HG02610 (cell line): ENCODE results near the gene MTAP.

Experiments
- ATAC-seq: cut with Tn5 transposase; IDR thresholded peaks from one replicate; pipeline ENCODE4 v1.9.1; 2021; ENCODE audit warnings: mild to moderate bottlenecking, moderate library complexity; ENCODE audit not compliant: unreplicated experiment

MTAP gene

GRCh38 chr9:21804331-21804730, 1.9 kb downstream of the MTAP start:
- no peak for ATAC-seq

- ATAC-seq = no peak
Measured at GRCh38 chr9:21804791-21805190, 2.4 kb downstream of the MTAP start.

GRCh38 chr9:21806644-21807043, 4.2 kb downstream of the MTAP start:
- ATAC-seq = no peak

DNA sequence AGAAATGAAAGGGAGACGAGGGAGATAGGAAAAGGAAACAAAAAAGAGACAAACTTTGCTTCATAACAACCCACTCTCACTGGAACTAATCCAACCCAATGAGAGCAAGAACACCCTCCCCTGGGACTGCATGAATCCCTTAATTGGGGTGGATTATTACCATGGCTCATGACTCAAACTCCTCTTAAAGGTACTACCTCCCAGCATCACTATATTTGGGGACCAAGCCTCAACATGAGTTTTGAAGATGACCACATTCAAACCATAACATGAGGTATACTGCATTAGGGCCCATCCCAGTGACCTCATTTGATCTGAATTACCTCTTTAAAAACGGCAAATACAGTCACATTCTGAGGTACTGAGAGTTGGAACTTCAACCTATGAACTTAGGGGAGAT, 8.0 kb downstream of the MTAP start:
- ATAC-seq = no peak

GRCh38 chr9:21810881-21811280, 8.4 kb downstream of the MTAP start:
- no peak for ATAC-seq

DNA sequence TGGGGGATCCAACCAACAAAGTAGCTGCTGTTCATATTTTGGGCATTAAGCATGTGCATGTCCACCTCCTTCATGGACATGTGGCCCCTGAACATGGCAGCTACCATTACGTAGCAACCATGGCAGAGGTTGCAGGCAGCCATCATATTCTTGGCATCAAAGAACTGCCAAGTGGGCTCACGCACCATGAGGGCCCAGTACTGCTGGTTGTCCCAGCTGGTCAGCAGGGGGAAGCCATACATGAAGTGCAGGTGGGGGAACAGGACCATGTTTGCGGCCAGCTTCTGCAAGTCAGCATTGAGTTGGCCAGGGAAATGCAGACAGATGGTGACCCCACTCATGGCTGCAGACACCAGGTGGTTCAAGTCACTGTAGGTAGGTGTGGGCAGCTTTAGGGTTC, 9.5 kb downstream of the MTAP start:
- no peak for ATAC-seq

DNA sequence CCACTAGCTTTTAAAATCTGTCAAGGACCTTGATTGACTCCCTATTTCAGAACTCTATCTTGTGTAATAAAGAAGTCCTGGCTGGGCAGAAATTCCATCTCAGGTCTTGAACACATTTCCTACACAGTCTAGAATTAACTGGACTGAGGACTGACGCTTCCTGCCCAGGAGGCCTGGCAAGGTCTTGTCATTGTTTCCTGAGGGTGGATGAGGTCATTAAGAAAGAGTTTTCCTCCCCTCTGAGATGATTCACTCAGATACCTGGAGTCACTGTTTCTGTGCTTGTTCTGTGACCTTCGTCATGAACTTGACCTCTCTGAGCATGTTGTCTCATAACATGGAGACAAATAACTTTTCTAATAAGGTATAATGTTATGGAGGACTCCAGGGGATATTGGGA, 10.0 kb downstream of the MTAP start:
- no peak for ATAC-seq

GRCh38 chr9:21812946-21813568, 10.6 kb downstream of the MTAP start:
- ATAC-seq = no peak

DNA sequence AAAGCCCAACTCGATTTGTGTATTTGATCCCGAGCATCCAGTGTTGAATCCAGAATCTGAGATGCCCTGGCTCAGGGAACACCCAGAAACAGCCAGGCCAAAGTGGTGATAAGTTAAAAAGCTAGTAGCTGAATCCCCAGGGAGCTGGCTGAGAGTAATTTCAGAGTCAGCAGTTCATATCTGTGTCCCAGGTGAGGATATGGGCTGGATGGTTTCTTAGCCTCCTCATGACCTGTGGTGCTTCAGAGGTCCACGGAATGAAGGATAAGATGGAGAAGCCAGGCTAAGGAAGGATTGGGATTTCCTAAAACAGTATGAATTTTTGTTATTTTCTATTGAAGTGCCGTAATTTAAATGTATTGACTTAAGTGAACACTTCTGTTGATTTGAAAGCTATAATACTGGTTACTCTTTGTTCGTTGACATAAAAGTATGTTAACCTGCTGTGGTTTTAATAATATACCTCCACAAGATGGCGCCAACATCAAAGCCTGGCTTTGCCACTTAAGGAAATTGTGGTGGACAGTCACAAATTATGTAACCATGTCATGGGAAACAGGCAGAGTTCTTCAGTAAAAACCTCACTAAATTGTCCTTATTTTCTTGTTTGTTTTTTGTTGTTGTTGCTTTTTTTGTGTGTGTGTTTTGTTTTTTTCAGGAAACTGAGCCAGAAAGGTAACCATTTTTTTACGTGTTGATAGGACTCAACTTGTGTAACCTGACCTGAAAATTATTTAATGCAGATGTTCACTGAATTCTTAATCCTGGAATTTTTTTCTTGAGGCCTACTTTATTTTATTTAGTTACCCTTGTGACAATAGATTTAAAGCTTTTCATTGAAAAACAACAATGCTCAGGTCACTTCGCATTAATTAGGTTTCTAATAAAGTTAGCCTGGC, 11.4 kb downstream of the MTAP start:
- ATAC-seq = peak; percentile 30

GRCh38 chr9:21815643-21816042, 13.2 kb downstream of the MTAP start:
- ATAC-seq = peak; percentile 63

DNA sequence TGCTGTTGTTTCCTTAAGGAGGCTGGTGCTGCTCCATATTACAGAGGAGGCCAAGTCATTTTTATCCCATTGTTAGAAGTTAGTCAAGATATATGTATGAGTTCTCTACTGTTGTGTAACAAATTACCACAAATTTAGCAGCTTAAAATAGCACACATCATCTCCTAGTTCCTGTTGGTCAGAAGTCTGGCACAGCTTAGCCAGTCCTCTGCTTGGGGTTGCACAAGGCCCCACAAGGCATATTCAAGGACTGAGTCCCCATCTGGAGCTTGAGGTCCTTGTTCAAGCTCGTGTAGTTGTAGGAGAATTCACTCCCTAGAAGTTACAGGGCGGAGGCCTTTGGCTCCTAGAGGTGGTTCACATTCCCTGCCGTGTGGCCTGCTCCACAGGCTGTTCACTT, 14.7 kb downstream of the MTAP start:
- ATAC-seq = no peak

DNA sequence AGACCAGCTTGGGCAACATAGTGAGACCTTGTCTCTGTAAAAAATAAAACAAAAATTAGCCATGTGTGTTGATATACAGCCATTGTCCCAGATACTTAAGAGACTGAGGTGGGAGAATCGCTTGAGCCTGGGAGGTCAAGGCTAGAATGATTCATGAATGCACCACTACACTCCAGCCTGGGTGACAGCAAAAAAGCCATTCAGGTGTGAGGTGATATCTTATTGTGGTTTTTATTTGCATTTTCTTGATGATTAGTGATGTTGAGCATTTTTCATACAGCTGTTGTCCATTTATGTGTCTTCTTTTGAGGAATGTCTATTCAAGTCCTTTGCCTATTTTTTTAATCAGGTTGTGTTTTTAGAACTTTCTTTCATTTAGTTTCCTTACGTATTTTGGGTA, 23.2 kb downstream of the MTAP start:
- peak; percentile 53 for ATAC-seq

DNA sequence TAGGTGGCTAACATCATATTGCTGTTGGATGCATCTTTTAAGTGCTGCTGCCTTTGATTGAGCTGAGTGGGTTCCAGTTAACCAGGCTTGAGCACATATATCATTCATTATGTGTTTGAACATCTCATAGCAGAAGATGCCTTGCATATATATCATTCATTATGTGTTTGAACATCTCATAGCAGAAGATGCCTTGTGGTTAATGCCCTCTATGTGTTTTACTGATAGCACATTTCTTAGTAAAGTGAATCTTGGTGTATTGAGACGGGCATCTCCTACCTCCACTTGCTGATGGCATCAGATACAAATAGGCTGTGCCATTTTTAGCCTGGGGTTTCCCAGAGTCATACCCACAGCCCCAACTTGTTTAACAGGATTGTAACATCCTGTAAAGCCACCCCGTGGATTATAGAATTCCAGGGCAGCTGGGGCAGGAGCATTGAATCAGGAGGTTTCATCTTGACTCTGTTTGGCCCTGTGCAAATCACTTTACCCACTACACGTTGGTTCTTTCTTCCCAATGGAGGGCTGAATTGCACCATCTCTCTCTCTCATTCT, 26.5 kb downstream of the MTAP start:
- no peak for ATAC-seq

DNA sequence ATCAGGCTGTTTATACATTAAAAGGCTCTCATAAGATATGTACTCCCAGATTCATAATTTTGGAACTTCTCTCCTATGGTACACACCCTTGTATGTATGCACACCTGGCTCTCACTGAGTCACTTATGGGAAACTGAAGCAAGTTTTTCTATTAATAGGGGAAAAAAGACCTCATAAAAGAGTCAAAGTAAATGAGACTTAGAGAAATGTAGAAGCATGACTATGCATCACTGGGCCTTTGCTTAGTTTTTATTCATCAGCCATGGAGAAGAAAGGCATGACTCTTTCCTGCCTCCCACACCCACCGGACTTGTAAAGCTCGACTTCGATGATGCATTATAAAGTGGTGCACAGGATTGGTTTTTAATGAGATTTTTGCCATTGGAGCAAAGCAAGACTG, 28.2 kb downstream of the MTAP start:
- no peak for ATAC-seq

DNA sequence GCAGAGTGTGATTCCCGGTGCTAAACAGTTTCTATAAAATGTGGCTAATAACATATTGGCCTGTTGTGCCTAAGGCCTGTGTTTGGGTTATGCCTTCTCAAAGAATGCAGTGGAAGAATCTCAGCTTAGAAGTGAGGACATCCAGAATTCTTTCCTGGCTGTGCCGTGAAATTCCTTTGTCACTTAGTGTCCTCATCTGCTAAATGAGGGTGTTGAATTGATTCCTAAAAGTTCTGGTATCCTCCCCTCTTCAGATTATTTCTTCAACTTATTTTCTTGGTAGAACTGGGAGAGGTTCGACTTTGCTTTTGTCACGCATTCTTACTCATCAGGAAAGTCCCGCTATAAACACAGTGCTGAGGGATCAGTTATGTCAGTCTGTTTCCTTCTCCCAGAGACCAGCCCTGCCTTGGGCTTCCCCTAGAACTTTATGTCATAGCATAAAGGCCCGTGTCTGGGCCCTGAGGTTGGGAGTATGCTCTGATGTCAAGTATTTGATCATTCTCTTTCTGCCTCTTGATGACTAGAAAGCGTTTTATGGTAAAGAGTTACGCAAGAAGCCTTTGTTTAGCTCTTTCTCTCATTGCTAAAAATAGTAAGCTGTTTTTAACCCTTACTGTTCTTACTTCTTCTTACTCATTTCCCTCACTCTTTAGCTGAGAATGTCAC, 29.5 kb downstream of the MTAP start:
- ATAC-seq = peak; percentile 71

GRCh38 chr9:21833090-21833801, 30.8 kb downstream of the MTAP start:
- peak; percentile 75 for ATAC-seq

DNA sequence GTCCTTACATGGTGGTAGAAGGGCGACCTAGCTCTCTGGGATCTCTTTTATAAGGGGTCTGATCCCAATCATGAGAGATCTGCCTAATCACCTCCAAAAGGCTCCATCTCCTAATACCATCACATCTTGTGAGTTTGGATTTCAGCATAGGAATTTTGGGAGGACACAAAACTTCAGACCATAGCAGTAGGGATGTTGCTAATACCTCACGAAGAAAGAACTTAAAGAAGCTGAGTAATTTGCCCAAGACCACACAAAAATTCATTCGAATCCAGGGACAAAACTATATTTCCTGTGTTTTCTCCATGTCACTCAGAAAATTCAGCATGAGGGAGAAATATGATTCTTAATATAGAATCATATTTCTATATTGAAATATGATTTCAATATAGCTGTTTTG, 32.7 kb downstream of the MTAP start:
- ATAC-seq = no peak

- ATAC-seq = no peak
Measured at GRCh38 chr9:21836437-21837161, 34.2 kb downstream of the MTAP start.

DNA sequence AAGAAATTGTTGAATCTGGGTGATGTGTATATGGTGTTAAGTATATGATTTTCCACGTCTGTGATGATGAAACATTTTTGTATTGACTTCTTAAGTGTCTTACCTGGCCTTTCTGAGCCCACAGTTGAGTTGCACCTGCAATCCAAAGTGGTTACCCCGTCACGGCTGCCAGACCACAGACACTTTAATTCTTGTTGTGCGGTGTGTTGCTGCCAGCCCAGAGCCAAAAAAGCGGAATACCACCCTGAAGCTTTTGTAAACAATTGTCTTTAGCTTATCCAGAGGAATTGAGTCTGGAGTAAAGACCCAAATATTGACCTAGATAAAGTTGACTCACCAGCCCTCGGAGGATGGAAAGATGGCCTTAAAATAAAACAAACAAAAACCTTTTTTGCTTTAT, 35.1 kb downstream of the MTAP start:
- ATAC-seq = no peak

DNA sequence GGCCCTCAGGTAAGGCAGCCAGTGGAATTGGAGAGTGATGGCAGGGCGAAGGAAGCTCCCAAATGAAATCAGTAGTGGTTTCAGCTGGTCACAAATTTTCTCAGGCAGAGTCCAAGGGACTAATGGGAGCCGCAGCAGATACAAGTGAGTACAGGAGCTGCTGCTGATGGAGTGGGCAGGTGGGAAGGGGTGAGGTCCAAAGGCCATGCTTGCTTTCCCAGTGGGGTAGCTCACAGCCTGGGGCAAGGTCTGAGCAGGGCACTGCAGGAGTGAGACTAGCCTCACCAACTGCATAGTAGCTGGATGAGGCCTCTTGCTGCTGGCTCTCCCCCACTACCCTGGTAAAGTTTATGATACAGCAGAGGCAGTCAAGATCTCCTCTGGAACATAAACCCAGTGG, 38.2 kb downstream of the MTAP start:
- no peak for ATAC-seq
